ENCODE results near the gene SENP8. TPM values are rescaled to one million over a fixed set of nuclear protein-coding genes. Genes with fewer than 3 reads are reported as not detected.

The SENP8 gene
- total RNA-seq, 4 donors from 2014 or later, result 0.75 to 2.3 (median 1.9) TPM

- TF ChIP-seq CTCF (IDR thresholded peaks at IDR 0.05; ENCODE audit: low read depth), result no peak
Measured at GRCh38 chr15:72180761-72181324, 62.6 kb downstream of the SENP8 start.

GRCh38 chr15:72182244-72182643, 64.0 kb downstream of the SENP8 start:
- TF ChIP-seq CTCF (IDR thresholded peaks at IDR 0.05; ENCODE audit: low read depth), result no peak

- TF ChIP-seq CTCF (IDR thresholded peaks at IDR 0.05; ENCODE audit: low read depth), result no peak
Measured at GRCh38 chr15:72182673-72183072, 64.5 kb downstream of the SENP8 start.

- no peak for TF ChIP-seq CTCF (IDR thresholded peaks at IDR 0.05; ENCODE audit: low read depth)
Measured at GRCh38 chr15:72183781-72184164, 65.6 kb downstream of the SENP8 start.

GRCh38 chr15:72184165-72184811, 66.1 kb downstream of the SENP8 start:
- TF ChIP-seq CTCF (IDR thresholded peaks at IDR 0.05; ENCODE audit: low read depth), result no peak

GRCh38 chr15:72189250-72189902, 71.2 kb downstream of the SENP8 start:
- TF ChIP-seq CTCF (IDR thresholded peaks at IDR 0.05; ENCODE audit: low read depth), result no peak

- TF ChIP-seq CTCF (IDR thresholded peaks at IDR 0.05; ENCODE audit: low read depth), result no peak
Measured at GRCh38 chr15:72192416-72192815, 74.2 kb downstream of the SENP8 start.

Measured in subcutaneous adipose tissue (tissue), 4 donors.